HG03280 (cell line): ENCODE data around the gene ESRP2.

Experiments used
- ATAC-seq: cut with Tn5 transposase; IDR thresholded peaks from one replicate; pipeline ENCODE4 v1.9.1; 2021; ENCODE audit warnings: mild to moderate bottlenecking, moderate library complexity; ENCODE audit not compliant: unreplicated experiment

The ESRP2 gene

DNA sequence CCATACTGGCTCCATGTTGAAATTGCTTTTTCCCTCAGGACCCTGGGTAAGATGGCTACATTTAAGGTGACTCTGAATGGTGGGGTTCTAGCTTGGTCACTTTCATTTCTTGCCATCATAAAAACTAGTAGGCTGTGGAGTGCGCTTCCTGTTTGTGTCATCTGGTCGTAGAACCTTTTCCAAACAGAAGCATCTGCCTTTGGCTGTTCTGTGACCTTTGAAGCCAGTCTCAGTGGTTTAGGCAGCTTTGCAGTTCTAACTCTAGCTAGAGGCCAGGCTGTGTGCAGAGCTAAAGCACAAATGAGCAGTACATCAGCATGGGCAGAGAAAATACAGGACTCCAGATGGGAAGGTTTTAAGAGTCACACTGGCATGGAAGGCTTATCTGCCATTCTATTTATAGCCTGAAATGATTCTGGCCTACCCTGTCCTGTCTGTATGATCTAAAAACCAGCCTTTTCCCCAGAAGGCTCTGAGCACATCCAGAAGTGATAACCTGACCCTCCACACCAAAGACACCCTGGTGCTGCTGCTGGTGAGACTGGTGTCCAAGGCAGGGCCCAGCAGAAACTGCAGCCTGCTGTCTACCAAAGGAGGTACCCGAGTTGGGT, 8.6 kb downstream of the ESRP2 start:
- ATAC-seq: no peak

DNA sequence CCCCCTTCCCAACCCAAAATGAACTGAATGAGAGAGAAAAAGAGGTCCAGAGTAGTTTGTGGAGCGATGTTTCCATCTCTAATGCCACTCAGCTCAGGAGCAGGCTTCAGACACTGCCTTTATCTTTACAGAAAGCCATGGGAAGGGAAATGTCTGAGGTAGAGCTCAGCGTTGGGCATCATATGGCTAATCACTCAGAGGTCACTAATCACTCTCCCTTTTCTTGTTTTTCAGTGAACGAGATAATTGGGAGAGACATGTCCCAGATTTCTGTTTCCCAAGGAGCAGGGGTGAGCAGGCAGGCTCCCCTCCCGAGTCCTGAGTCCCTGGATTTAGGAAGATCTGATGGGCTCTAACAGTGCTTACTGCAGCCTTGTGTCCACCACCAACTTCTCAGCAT, 9.8 kb downstream of the ESRP2 start:
- ATAC-seq: no peak

GRCh38 chr16:68223072-68223471, 12.9 kb downstream of the ESRP2 start:
- no peak for ATAC-seq

DNA sequence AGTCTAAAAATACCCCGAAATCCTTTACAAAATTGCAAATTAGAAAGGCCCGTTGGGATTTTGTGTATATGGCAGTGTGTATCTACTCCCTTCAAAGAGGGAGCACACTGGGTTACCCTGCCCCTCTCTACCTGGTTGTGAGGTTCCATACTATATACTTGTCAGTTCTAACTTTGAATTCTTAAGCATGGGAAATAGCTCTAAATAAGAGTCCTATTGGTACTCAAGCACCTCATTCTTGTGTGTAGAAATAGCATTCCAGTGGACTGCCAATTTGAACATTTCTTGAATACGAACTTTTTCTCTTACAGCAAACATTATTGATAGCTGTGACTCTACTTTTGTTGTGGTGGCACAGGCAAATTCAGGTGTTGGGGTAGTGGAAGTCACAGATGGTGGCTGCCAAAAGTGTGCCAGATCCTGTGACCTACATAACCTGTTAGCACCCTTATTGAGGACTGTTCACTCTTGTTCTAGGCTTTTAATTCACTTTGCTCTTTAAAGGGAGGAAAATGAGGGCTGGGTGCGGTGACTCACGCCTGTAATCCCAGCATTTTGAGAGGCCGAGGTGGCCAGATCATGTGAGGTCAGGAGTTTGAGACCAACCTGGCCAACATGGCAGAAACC, 16.1 kb downstream of the ESRP2 start:
- ATAC-seq: no peak

GRCh38 chr16:68217506-68217905, 18.4 kb downstream of the ESRP2 start:
- no peak for ATAC-seq

GRCh38 chr16:68216240-68216639, 19.7 kb downstream of the ESRP2 start:
- ATAC-seq: no peak

DNA sequence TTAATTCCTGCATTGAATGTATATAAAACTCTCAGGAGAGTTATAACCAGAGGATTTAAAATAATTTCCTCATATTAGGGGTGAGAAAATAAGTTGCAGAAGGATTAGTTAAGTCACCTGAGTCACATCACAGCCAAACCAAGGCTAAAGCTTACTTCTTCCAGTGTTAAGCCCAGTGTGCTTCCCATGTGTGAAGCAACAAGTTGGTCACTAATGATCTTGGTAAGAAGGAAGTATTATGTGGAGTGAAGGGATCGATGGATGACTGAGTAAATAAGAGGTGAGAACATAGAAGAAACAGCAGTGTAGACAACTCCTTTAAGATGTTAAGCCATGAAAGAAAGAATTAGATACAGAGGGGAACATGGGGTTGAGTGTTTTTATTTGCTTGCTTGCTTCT, 20.6 kb downstream of the ESRP2 start:
- ATAC-seq: no peak

GRCh38 chr16:68214726-68215125, 21.2 kb downstream of the ESRP2 start:
- no peak for ATAC-seq

- no peak for ATAC-seq
Observed at GRCh38 chr16:68206245-68206644, 29.7 kb downstream of the ESRP2 start.

DNA sequence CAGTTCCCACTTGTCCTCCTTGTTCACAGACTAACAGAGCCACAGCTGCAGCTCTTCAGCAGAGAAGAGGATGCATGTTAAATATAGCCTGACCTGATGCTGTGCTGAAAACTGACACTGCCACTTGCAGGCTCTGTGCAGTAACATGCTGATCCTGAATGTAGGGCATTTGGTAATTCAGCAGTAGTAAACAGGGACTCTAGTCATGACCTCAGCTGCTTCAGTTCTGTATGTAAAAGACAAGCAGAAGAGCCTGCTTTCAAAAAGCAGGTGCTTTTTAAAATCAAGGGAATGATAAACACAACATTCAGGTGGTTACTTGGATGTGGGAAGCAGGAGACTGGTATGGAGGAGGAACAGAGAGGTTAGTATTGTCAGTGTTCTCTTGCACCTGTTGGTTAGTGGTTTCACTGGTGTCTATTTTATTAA, 33.8 kb downstream of the ESRP2 start:
- ATAC-seq: no peak

GRCh38 chr16:68200088-68200783, 35.7 kb downstream of the ESRP2 start:
- ATAC-seq: no peak

DNA sequence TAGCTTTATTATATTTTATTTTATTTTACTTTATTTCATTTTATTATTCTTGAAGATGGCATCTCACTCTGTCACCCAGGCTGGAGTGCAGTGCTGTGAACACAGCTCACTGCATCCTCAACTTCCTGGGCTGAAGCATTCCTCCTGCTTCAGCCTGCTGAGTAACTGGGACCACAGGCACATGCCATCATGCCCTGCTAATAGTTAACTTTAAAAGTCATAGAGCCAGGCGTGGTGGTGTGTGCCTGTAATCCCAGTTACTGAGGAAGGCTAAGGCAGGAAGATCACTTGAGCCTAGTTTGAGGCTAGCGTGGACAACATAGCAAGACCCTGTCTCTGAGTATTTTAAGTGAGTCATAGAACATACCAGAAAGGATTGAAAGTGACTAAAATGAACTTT, 38.7 kb downstream of the ESRP2 start:
- ATAC-seq: no peak

DNA sequence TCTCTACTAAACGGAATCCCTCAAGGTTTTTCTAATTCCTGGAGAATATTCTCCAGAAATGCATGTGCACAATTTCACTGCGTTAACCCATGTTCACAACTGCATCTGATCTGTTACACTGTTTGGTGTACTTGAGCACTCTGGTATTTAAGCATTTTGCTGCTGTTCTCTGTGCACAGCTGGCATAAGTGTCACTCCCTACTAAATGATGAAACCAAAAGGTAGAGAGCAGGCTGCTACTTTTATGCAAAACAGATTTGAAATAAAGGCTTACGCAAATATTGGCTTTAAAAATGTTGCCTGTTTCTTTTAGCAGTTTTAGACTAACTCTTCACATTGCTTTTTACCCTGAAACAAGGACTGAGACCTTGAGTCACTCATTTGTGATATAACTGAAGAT, 41.7 kb downstream of the ESRP2 start:
- ATAC-seq: no peak

DNA sequence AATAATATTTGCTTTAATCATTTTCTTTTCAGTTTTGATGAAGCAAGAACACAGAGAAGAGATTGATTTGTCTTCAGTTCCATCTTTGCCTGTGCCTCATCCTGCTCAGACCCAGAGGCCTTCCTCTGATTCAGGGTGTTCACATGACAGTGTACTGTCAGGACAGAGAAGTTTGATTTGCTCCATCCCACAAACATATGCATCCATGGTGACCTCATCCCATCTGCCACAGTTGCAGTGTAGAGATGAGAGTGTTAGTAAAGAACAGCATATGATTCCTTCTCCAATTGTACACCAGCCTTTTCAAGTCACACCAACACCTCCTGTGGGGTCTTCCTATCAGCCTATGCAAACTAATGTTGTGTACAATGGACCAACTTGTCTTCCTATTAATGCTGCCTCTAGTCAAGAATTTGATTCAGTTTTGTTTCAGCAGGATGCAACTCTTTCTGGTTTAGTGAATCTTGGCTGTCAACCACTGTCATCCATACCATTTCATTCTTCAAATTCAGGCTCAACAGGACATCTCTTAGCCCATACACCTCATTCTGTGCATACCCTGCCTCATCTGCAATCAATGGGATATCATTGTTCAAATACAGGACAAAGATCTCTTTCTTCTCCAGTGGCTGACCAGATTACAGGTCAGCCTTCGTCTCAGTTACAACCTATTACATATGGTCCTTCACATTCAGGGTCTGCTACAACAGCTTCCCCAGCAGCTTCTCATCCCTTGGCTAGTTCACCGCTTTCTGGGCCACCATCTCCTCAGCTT, 45.0 kb downstream of the ESRP2 start:
- no peak for ATAC-seq

- ATAC-seq: no peak
Observed at GRCh38 chr16:68190081-68190480, 45.8 kb downstream of the ESRP2 start.

- ATAC-seq: no peak
Observed at GRCh38 chr16:68188170-68188569, 47.8 kb downstream of the ESRP2 start.

DNA sequence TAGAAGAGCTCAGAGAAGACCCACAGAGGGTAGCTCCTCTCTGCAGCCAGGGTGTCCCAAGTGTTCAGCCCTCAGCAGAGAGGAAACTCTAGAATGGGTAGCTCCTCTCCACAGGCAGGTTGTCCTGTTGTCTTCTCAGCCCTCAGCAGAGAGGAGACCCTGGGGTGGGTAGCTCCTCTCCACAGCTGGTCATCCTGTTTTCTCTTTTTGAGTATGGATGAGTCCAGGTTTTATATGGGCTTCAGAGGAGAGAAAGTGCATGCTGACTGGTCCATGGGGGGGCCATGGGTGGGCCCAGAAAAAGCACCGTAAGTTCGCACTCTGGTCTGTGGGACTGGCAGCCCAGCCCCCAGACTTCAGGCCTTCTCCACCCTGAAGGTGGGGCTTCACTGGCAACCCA, 48.4 kb downstream of the ESRP2 start:
- ATAC-seq: no peak

GRCh38 chr16:68186877-68187276, 49.0 kb downstream of the ESRP2 start:
- no peak for ATAC-seq

DNA sequence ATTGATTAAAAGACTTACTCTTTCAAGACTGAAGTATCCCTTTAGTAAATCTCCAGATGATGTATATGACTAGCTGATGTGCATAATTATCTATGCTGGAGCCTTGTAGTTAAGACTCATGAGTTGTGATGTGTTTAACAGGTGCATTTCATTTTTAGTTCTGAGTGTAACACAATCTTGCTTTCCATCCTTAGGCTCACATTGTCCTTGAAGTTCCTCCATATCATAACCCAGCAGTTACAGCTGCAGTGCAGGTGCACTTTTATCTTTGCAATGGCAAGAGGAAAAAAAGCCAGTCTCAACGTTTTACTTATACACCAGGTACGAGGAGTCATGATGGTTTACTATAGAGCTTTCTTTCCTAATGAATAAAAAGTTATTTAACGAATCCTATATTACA, 52.9 kb downstream of the ESRP2 start:
- ATAC-seq: no peak

DNA sequence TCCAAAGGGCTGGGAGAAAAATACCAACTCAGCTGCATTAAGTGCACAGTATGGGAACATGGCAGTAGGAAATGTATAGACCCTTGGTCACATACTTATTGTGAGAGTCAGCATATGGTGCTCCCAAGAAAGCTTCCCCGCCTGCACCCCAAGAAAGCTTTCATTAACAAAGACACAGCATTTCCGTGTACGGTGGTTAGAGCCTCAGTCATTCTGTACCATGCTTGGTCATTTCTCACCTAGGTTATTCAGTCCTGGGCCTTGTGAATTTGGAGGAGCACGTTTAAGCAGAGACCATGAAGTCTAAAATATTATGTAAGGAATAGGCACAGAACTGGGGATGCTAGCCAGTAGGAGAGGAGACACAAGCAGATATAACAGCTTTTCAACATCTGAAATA, 56.1 kb downstream of the ESRP2 start:
- ATAC-seq: no peak

DNA sequence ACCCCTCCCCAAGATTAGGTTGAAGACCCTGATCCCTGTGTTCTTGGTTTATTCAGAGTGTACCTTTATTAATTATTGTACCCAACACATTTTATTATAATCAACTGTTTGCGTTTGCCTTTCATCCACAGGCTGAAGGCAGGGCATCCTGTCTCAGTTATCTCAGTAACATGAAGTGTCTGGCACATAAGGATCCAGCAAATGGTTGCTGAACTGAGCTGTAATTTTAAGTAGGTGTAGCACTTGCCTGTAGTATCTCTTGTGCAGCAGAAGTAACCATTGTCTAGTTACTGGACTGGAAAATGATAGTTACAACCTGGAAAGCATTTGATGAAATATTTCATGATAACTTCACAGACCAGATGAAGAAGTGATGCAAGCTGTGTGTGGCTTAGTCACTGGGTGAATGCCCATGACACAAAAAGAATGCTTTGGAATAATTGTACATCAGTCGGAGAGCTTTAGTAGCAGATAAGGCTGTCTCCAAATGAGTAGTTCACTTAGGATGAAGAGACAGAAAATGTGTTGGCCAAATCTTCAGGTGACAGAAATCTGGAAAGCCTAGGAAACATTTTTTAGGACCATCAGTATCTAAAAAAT, 56.6 kb downstream of the ESRP2 start:
- no peak for ATAC-seq
